ENCODE data around the gene SIGLEC1.

The SIGLEC1 gene

DNA sequence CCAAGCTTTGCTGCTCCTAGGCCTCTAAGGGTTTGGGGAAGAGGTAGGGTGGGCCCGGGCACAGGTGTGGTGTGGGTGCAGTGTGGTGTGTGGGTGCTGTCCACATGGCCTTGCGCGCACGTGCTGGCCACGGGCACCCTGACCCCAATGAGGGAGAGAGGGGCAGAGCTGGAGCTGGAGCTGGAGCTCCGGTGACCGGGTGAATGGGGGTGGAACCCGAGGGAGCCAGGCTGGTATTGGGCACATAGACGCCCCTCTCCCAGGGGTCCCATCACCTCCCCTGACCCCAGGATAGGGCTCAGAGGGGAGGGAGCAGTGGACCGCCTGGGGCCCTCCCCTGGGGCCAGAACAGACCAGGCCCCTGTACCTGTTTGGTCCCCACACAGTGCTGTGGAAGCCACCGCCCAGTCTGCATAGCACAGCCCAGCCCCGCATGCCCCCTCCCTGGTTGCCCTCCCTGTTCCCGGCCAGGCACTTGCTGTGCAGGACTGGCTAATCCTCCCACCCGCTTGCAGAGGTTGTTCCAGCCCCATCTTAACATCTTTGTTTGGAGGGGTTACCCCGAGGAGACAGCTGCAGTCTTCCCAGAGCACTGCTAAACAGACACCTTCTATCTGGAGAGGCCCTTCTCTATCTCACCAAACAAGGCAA, 31.6 kb downstream of the SIGLEC1 start:
- H3K9me3 ChIP-seq, result no peaks in the 10 kb centered on the region
- no peak for DNase-seq (ENCODE audit: low spot score in 2 of 2)
- in situ Hi-C loops (cut with MboI; ENCODE audit: low sequenced_read_pairs), result no loop called here
- peaks cover 4% of the 10 kb centered on the region; the same call in 1 of the 2 replicates for H3K27me3 ChIP-seq (ENCODE audit: low read depth)
- H3K4me1 ChIP-seq, result peaks cover 13% of the 10 kb centered on the region
- no peak overlapping the region for H3K4me3 ChIP-seq
- H3K36me3 ChIP-seq (replicated peaks), result no peaks in the 10 kb centered on the region

DNA sequence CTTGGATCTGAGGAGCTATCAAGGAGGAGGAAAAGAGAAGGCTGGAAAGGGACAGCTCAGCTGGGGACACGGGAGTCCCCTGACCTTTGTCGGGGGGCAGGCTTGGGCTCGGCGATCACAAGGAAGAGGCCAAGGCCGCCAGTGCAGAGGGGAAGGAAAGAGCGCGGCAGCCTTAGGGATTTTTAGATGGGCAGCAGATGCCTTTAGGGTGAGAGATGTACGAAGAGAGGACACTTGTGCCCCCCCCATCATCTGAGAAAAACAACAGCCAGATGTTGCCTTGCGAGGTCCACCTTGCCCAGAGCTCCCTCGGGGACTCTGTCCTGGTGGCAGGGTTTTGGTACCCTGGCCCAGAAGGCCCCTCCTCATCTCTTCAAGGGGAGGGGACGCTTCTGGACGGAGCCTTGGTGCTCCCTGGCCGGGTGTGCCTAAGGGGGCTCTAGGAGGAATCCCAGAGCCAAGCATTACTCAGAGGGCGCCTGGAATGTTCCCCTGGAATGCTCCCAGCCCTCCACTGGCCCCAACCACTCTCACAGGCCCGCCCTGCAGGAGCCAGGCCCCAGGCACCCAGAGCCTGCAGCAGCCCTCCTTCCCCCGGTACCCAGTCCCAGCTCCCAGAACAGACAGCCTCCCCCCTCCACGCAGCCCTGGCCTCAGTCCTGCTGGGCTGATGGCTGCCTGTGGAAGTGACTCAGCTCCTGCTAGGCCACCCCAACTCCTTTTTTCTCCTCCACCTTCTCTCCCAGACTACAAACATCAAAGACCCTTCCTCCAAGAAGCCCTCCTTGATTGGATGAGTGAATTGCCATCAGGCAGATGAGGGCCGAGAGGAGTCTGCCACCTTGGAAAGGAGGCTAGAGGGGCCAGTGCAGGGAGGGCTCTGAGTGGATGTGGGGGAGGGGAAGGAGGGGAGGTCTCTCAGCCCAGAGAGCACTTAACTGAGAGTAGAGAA, 32.4 kb downstream of the SIGLEC1 start:
- DNase-seq (ENCODE audit: low spot score in 2 of 2), result no peak
- Histone ChIP-seq H3K36me3 (replicated peaks) (no peaks in the 10 kb centered on the region), H3K4me3 (no peak overlapping the region), H3K27me3 (ENCODE audit: low read depth) (peaks cover 12% of the 10 kb centered on the region), H3K9me3 (no peaks in the 10 kb centered on the region), H3K4me1 (peaks cover 13% of the 10 kb centered on the region)
- in situ Hi-C loops (cut with MboI; ENCODE audit: low sequenced_read_pairs), result loop anchor here (5.0 kb wide), 1 partner anchor 32 kb away; the partner anchor contains the start of gene SIGLEC1

DNA sequence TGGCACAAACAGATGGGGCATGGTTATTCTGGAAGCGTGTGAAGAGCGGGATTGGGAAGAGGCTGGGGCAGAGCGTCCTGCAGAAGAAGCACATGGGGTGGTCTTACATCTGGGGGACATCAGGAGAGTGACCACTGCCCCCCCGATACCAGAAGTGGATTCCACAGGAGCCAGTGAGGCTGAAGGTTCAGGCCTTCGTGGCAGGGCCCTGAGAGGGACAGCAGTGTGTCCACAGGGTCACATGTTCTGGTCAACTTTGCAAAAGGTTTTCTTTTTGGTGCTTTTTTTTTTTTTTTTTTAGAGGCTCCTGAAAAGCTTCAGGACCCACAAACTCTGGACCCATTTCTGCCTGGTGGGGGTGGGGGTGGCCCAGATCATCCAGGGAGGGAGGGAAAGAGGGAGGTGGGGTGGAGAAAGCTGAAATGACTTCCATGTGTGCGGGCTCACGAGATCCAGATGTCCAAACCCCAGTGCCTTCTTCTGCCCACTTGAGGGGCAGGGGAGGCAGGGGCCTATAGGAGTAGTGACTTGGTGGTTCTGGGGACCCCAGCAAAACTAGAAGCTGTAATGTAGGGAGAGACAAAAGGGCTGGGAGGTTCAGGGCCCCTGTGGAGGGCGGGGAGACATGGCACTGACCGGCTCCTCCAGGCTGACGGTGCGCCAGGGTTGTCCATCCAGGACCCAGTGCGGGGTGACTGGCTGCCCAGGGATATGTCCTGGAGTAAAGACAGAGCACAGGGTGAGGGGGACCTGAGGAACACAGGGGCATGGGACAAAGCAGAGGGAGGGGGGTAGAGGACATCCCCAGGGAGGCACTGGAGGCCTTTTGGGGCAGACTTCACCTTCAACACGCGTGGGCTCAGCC, 33.3 kb downstream of the SIGLEC1 start:
- DNase-seq (ENCODE audit: low spot score in 2 of 2), result no peak
- H3K27me3 ChIP-seq (ENCODE audit: low read depth), result peaks cover 21% of the 10 kb centered on the region
- in situ Hi-C loops (cut with MboI; ENCODE audit: low sequenced_read_pairs), result loop anchor here (5.0 kb wide), 1 partner anchor 33 kb away; the partner anchor contains the start of gene SIGLEC1
- no peaks in the 10 kb centered on the region for H3K36me3 ChIP-seq (replicated peaks)
- H3K4me3 ChIP-seq, result no peak overlapping the region
- H3K9me3 ChIP-seq, result no peaks in the 10 kb centered on the region
- peaks cover 3% of the 10 kb centered on the region for H3K4me1 ChIP-seq

DNA sequence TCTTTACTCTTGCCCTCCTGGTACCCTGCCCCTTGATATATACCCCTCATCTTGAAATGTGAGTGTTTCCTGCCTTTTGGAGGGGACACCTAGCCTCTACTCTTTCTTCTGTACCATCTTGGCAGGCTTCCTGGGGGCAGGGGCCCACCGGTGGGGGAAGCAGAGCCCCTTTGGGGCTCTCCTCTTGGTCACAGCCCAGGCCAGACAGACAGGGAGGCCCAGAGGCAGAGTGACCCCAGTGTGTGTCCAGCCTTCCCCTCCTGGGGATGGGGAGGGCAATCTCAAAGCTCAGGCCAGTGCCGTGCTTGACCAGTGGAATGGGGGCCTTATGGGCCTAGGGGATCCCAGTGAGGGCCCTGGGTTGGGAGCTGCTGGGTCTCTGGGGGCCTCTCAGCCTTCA, 34.2 kb downstream of the SIGLEC1 start:
- Histone ChIP-seq H3K27me3 (ENCODE audit: low read depth) (peaks cover 28% of the 10 kb centered on the region), H3K4me3 (no peak overlapping the region), H3K4me1 (no peaks in the 10 kb centered on the region), H3K9me3 (no peaks in the 10 kb centered on the region), H3K36me3 (replicated peaks) (no peaks in the 10 kb centered on the region)
- no peak for DNase-seq (ENCODE audit: low spot score in 2 of 2)
- in situ Hi-C loops (cut with MboI; ENCODE audit: low sequenced_read_pairs), result loop anchor here (5.0 kb wide), 1 partner anchor 34 kb away; the partner anchor contains the start of gene SIGLEC1

DNA sequence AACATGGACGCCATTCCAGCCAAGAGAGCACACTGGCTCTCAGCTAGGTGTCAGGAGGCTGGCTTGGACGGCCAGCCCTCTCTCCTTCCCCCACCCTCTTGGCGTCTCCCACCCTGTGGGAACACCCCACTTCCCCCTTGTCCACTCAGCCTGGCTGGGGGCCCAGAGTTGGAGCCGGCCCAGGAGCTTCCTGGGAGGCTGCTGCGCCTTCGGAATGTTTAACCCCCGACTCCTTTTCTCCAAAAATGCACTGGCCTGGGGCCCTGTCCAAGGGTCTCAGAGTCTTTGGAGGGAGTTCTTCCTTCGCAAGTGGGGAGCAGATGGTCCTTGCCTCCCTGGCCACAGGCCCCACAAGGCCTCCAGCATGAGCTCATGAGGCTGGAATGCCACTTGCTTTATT, 34.7 kb downstream of the SIGLEC1 start:
- H3K4me3 ChIP-seq, result no peak overlapping the region
- no peaks in the 10 kb centered on the region for H3K9me3 ChIP-seq
- in situ Hi-C loops (cut with MboI; ENCODE audit: low sequenced_read_pairs), result loop anchor here (5.0 kb wide), 1 partner anchor 35 kb away; the partner anchor contains the start of gene SIGLEC1
- H3K36me3 ChIP-seq (replicated peaks), result no peaks in the 10 kb centered on the region
- DNase-seq (ENCODE audit: low spot score in 2 of 2), result no peak
- H3K27me3 ChIP-seq (ENCODE audit: low read depth), result peaks cover 33% of the 10 kb centered on the region
- H3K4me1 ChIP-seq, result no peaks in the 10 kb centered on the region

DNA sequence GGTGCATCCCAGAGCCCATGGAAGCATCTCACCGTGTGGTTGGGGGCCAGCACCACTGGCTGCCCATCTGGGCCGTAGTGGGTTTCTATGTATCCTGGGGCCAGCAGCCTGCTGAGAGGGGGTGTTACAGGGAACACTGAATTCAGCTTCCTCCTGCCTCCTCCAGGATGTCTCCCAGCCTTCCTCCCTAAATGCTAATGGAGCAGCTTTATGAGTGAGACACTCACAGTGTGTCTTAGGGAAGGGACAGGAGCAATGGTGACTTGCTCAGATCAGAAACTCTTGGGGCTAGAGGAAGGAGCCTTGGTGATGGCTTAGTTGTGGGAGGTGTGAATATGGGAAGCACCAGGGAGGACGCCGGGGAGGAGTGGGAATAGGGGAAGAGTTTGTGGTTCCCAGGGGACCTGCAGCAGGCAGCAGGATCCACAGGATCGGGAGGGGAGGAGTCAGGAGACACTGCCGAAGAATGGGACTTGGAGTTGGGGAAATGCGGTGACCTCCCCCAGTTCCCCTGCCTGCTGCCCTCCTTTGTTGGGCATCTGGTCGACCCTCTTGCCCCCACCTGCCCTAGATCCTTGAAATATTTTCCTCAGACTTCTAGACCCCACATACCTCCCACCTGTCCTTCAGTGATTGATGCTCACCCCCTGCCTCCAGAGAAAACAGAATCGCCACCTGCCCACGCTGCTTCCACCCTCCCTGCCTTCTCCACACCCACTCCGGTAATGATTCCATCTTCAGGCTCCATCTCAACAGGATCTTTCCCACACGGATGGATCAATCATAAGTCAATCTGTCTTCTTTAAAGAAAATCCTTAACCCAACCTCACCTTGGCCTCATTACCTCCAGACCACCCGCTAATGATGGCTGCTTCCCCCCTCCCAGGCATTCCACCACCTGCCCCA, 37.2 kb downstream of the SIGLEC1 start:
- in situ Hi-C loops (cut with MboI; ENCODE audit: low sequenced_read_pairs), result loop anchor here (5.0 kb wide), 1 partner anchor 37 kb away; the partner anchor contains the start of gene SIGLEC1
- peaks cover 44% of the 10 kb centered on the region for H3K27me3 ChIP-seq (ENCODE audit: low read depth)

DNA sequence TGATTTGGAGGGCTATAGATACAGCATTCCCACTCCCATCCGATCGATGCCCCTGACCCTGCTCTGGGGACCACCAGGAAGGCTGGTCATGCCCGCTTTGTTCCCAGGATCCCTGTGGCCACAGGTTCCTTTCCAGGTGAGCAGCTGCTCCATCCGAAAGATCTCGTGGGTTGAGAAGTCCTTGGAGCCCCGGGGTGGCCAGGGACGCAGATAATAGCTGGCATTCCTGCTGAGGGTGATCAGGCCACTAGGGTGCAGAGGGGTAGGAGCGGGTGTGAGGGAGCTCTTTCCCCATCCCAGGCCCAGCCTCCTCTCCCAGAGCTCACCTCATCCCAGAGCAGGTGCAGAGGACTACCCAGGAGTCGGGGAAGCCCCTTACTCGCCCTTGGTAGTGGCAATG, 38.0 kb downstream of the SIGLEC1 start:
- Histone ChIP-seq H3K9me3 (no peaks in the 10 kb centered on the region), H3K4me1 (no peaks in the 10 kb centered on the region), H3K36me3 (replicated peaks) (no peaks in the 10 kb centered on the region), H3K27me3 (ENCODE audit: low read depth) (peaks cover 44% of the 10 kb centered on the region), H3K4me3 (no peak overlapping the region)
- no peak for DNase-seq (ENCODE audit: low spot score in 2 of 2)
- in situ Hi-C loops (cut with MboI; ENCODE audit: low sequenced_read_pairs), result no loop called here

More for the DNA sequence above, 37.2 kb downstream of the SIGLEC1 start:
- DNase-seq (ENCODE audit: low spot score in 2 of 2), result no peak
- no peaks in the 10 kb centered on the region for H3K36me3 ChIP-seq (replicated peaks)
- H3K4me1 ChIP-seq, result no peaks in the 10 kb centered on the region
- no peak overlapping the region for H3K4me3 ChIP-seq
- no peaks in the 10 kb centered on the region for H3K9me3 ChIP-seq

DNA sequence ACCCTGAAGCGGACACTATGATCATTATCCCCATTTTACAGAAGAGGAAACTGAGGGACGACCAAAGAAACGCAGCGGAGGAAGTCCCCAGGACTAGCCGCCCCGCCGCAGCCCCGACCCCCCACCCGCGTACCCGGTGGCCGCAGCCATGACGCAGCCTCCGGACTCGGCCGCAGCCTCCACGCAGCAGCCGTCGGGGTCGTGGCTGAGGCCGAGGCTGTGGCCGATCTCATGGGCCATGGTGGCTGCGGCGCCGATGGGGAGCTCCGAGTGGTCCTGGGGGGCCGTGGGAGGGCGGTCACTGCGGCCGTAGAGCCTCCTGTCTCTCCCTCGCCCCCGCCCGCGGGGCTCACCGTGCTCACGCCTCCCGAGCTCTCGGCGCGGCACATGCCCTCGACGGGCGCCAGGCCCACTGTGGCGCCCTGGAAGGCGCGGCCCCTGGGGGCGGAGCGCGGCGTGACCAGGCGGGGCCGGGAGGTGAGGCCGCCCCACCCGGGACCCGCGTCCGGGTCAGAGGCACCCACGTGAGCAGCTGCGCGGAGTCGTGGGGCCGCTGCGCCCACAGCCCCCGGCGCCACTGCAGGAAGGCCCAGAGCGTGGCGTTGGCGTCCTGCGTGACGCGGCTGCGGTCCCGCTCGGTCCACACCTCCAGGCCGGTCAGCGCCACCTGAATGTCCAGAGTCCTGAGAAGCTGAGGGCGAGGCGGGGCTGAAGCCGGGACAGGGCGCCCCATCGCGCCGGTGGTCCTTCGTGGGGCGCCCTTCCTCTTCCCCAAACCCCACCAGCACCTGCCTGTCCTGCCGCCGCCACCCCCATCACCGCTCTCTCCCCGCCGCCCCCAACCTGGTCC, 39.0 kb downstream of the SIGLEC1 start:
- peaks cover 44% of the 10 kb centered on the region for H3K27me3 ChIP-seq (ENCODE audit: low read depth)
- H3K36me3 ChIP-seq (replicated peaks), result no peaks in the 10 kb centered on the region
- H3K4me3 ChIP-seq, result no peak overlapping the region
- H3K9me3 ChIP-seq, result no peaks in the 10 kb centered on the region
- no peak for DNase-seq (ENCODE audit: low spot score in 2 of 2)
- in situ Hi-C loops (cut with MboI; ENCODE audit: low sequenced_read_pairs), result no loop called here
- H3K4me1 ChIP-seq, result no peaks in the 10 kb centered on the region

DNA sequence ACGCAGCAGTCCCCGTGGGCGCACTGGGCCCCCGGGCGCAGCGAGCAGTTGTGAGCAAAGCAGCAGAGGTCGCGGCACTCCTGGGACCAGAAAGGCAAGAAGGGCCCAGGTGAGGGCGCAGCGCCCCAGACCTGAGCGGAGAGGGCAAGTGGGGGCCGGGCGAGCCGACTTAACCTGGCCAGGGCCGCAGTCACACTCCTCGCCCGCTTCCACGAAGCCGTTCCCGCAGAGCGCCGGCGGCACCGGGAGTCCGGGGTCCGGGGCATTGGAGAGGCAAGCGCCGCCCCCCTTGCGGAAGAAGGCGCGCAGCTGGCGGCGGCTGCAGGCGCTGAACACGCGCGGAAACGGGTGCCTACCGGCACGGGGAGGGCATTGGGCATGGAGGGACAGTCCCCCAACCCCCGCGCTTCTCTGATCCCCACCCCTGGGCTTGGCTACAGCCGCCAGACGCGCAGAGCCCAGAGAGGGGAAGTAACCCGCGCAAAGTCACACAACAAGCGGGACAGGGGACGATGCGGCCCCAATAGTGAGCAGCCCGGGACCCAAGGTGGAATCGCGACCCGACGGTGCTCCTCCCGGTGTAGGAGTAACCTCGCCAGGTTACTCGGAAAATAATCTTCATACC, 39.7 kb downstream of the SIGLEC1 start:
- Histone ChIP-seq H3K36me3 (replicated peaks) (no peaks in the 10 kb centered on the region), H3K9me3 (no peaks in the 10 kb centered on the region), H3K4me3 (no peak overlapping the region), H3K27me3 (ENCODE audit: low read depth) (peaks cover 44% of the 10 kb centered on the region), H3K4me1 (no peaks in the 10 kb centered on the region)
- DNase-seq (ENCODE audit: low spot score in 2 of 2), result no peak
- in situ Hi-C loops (cut with MboI; ENCODE audit: low sequenced_read_pairs), result no loop called here

DNA sequence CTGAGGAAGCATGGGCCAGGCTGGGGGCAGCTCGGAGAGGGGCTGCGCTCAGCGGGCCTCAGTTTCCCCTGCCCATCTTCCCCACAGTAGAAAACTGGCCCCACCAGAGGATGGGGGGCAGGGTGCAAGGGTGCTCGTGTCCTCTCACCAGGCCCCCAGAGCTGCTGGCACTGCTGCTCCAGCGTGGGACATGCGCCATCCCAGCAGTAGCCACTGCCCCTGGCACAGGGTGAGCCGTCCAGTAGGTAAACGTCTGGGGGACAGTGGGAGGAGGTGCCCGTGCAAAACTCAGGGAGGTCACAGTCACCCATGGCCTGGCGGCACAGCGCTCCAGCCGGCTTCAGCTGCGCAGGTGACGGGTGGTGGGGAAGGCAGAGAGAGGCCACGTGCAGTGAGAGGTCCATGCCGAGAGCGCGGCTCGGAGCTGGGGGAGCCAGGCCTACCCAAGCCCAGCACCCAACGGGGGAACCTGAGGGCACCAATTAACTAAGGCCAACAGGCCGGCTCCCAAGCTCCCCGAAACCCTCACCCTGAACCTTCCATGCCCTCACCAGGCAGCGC, 40.3 kb downstream of the SIGLEC1 start:
- Histone ChIP-seq H3K4me1 (no peaks in the 10 kb centered on the region), H3K4me3 (no peak overlapping the region), H3K27me3 (ENCODE audit: low read depth) (peaks cover 44% of the 10 kb centered on the region), H3K9me3 (no peaks in the 10 kb centered on the region), H3K36me3 (replicated peaks) (no peaks in the 10 kb centered on the region)
- in situ Hi-C loops (cut with MboI; ENCODE audit: low sequenced_read_pairs), result no loop called here
- DNase-seq (ENCODE audit: low spot score in 2 of 2), result no peak

DNA sequence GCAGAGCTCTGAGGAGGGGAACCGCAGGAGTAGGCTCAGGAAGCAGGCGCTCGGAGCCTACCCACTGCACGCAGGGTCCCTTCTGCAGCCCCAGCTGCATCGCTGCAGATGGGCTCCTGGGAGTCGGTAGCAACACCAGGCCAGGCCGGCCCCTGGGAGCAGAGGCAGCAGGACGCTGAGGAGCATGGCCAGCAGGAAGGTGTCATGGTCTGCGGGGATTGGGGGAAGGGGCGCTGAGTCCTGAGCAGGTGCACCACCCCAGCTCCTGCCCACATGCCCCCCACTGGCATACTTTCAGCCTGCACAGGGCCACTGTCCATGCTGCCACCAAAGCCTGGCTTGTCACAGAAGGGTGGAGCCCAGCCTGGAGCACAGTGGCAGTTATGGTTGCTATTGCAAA, 41.5 kb downstream of the SIGLEC1 start:
- H3K36me3 ChIP-seq (replicated peaks), result no peaks in the 10 kb centered on the region
- H3K4me3 ChIP-seq, result no peak overlapping the region
- no peaks in the 10 kb centered on the region for H3K4me1 ChIP-seq
- H3K9me3 ChIP-seq, result no peaks in the 10 kb centered on the region
- peaks cover 41% of the 10 kb centered on the region for H3K27me3 ChIP-seq (ENCODE audit: low read depth)
- in situ Hi-C loops (cut with MboI; ENCODE audit: low sequenced_read_pairs), result no loop called here
- DNase-seq (ENCODE audit: low spot score in 2 of 2), result no peak

Data from HAP-1 (cell line).